Psoas muscle (tissue), 8 donors: Measurements from ENCODE around the gene CASP6. TPM values are rescaled to one million over a fixed set of nuclear protein-coding genes. Genes with fewer than 3 reads are reported as not detected.

ENCODE experiments used
- ATAC-seq, 4 donors: fragments of 200-7000 bp; cut with Tn5 transposase; one replicate each; pipeline ENCODE4 v1.9.1; 2020; ENCODE audit warnings: moderate library complexity in 3 of 4, mild to moderate bottlenecking in 2 of 4
- DNase-seq, 2 donors: peaks; one replicate each; pipeline ENCODE4 v3.0.0-alpha.2; 2020
- H3K27ac ChIP-seq: fragments of 200-600 bp; one replicate; pipeline ENCODE4 v1.8.0; 2022
- H3K27me3 ChIP-seq, 3 donors: fragments of 200-600 bp in 1 of 3; one replicate each; pipeline versions ENCODE4 v1.6.1 to v1.8.0; 2013 to 2022; ENCODE audit warnings: low read length in 2 of 3, mild to moderate bottlenecking in 2 of 3, moderate library complexity in 1 of 3; ENCODE audit not compliant: insufficient read depth in 3 of 3
- H3K36me3 ChIP-seq, 2 donors: fragments of 200-600 bp in 1 of 2; one replicate each; pipeline versions ENCODE4 v1.6.1 to v1.8.0; 2013 to 2022; ENCODE audit warnings: low read depth in 1 of 2, mild to moderate bottlenecking in 1 of 2, moderate library complexity in 1 of 2; ENCODE audit not compliant: insufficient read depth in 1 of 2
- H3K4me1 ChIP-seq: fragments of 200-600 bp; one replicate; pipeline ENCODE4 v1.8.0; 2022
- H3K4me3 ChIP-seq: fragments of 200-600 bp; one replicate; pipeline ENCODE4 v1.8.0; 2022; ENCODE audit warnings: mild to moderate bottlenecking
- H3K9me3 ChIP-seq: fragments of 200-600 bp; one replicate; pipeline ENCODE4 v1.8.0; 2022
- WGBS, 3 donors: extraction: QIAGEN DNeasy Blood & Tissue Kit; methylation state at CpG; one replicate each; pipeline versions ENCODE4 v1.1.6 to v1.1.7; 2013; 5-methylcytosine and 5-hydroxymethylcytosine counted together
- intact Hi-C, 2 donors: fragments of 100-400 bp; cut with DNase I; formaldehyde crosslinking; loops; one replicate each; pipeline versions ENCODE4 v1.11.0 to v1.14.2; 2022
- polyA plus RNA-seq, 3 donors: library from polyadenylated mRNA; stranded (reverse); fragments of 200-250 nt; gene quantifications; one replicate each; pipeline ENCODE4 v1.2.3, GENCODE V29; 2013
- total RNA-seq, 4 donors: library from RNA; stranded (reverse); fragmentation: NEBNext Ultra II Directional in 2 of 4; extraction: Animal tissue kit (Norgen Biotek cat#: 25700) in 2 of 4; gene quantifications; one replicate each; pipeline versions ENCODE4 v1.2.1 to v1.2.4, GENCODE V29; 2021 to 2023
- TF ChIP-seq, protein P1 (sequence below): fragments of 200-600 bp; IDR thresholded peaks from one replicate; pipeline ENCODE4 v1.8.0; 2022; ENCODE audit warnings: antibody characterized with exemption
- donor health status: healthy with polysubstance abuse.
- donor health status: DM: no; HTN: no; CAD: no; lungs with moderate emphysema.
- donor health status: Bipolar disorder and iron deficiency.
- donor health status: healthy.
- donor health status: DM: yes; HTN: yes; CAD: no.
- donor health status: DM: no; HTN: no; CAD: no.
- donor health status: DM: no; HTN: no; CAD: no.
- donor health status: DM: yes; HTN: yes; CAD: no.

Gene CASP6
- total and polyA plus RNA-seq, 7 donors, result 2.7 to 8.9 (median 4.2) TPM

GRCh38 chr4:109701566-109702410, 1.5 kb downstream of the CASP6 start:
- no peak for DNase-seq
- peak overlapping the region; percentile 70 for H3K27ac ChIP-seq
- no peak for ATAC-seq
- TF ChIP-seq, protein P1, sequence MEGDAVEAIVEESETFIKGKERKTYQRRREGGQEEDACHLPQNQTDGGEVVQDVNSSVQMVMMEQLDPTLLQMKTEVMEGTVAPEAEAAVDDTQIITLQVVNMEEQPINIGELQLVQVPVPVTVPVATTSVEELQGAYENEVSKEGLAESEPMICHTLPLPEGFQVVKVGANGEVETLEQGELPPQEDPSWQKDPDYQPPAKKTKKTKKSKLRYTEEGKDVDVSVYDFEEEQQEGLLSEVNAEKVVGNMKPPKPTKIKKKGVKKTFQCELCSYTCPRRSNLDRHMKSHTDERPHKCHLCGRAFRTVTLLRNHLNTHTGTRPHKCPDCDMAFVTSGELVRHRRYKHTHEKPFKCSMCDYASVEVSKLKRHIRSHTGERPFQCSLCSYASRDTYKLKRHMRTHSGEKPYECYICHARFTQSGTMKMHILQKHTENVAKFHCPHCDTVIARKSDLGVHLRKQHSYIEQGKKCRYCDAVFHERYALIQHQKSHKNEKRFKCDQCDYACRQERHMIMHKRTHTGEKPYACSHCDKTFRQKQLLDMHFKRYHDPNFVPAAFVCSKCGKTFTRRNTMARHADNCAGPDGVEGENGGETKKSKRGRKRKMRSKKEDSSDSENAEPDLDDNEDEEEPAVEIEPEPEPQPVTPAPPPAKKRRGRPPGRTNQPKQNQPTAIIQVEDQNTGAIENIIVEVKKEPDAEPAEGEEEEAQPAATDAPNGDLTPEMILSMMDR, result no peak
- H3K36me3 ChIP-seq, result peaks cover 0 to 14% of the 10 kb centered on the region in 2 donors
- no peaks in the 10 kb centered on the region for H3K27me3 ChIP-seq
- intact Hi-C loops, result loop anchor here (5.0 to 10.0 kb wide), 7 partner anchors 101 to 276 kb away; partner anchors contain the start of genes SEC24B (in 2 of the 2), CFI (in 1 of the 2) and GAR1 (in 1 of the 2)
- H3K4me1 ChIP-seq, result peaks cover 9% of the 10 kb centered on the region
- H3K4me3 ChIP-seq, result peak overlapping the region; percentile 77
- no peaks in the 10 kb centered on the region for H3K9me3 ChIP-seq
- 58 to 65% (median 60%) methylated on average over 21 of the region's 21 CpGs for WGBS, 3 donors

DNA sequence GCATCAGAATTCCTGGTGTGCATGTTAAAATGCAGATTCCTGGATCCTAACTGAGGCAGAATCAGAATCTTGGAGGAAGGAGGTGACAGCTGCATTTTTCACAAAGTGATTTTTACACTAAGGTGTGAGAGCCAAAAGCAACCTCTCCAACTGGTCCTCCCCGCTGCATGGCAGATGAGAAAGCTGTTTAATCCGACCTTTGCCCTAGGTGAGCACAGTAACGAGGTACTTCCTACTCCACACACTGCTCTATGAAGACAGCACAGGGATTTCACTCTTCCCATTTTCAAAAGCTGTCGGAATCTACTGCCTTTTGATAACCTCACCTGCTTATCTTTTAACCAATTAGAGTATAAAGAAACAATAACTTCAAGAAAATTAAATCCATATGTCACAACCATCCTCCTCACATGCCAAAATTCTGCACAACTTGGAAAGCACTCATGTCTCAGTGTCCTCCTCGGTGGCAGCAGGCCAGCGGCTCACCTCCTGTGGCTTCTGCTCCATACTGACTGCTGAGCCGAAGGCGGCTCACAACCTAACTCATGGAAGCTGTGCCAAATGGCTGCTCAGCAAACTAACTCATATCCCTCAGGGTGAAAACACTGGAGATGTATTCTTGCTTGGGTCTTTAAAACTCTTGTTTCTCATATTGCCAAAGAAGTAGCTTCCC, 3.6 kb downstream of the CASP6 start:
- no peak overlapping the region for H3K27ac ChIP-seq
- TF ChIP-seq, protein P1, result no peak
- no peak overlapping the region for H3K4me3 ChIP-seq
- WGBS, 3 donors, result 85 to 91% (median 89%) methylated on average over 8 of the region's 8 CpGs
- peaks cover 9% of the 10 kb centered on the region for H3K4me1 ChIP-seq
- ATAC-seq (no peak), DNase-seq (no peak)
- peaks cover 0 to 29% of the 10 kb centered on the region in 2 donors for H3K36me3 ChIP-seq
- intact Hi-C loops, result loop anchor here (5.0 to 10.0 kb wide), 7 partner anchors 103 to 278 kb away; partner anchors contain the start of genes SEC24B (in 2 of the 2), CFI (in 1 of the 2) and GAR1 (in 1 of the 2)
- H3K27me3 ChIP-seq, result no peaks in the 10 kb centered on the region
- no peaks in the 10 kb centered on the region for H3K9me3 ChIP-seq

DNA sequence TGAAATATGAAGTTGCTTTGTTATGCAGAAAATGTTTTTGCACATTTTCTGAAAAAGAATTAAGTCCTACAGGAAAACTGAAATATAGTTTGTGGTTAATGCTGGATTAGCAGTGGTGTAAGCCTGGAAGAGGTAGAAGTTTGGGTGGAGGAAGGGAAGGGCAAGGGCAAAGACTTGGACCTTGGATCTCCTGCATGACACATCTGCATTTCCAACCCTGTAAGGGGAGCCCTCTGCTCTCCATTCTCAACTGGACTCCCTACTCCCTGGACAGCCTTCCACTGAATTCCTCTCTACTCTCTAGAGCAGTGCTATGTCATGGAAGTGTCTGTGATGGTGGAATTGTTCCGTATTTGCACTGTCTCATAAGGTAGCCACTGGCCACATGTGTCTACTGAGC, 4.6 kb downstream of the CASP6 start:
- 95 to 100% (median 97%) methylated on average over 1 of the region's 1 CpG for WGBS, 3 donors
- intact Hi-C loops, result no loop called here
- Histone ChIP-seq H3K9me3 (no peaks in the 10 kb centered on the region), H3K4me1 (peaks cover 9% of the 10 kb centered on the region), H3K36me3 (peaks cover 0 to 39% of the 10 kb centered on the region in 2 donors), H3K27ac (no peak overlapping the region), H3K4me3 (no peak overlapping the region), H3K27me3 (no peaks in the 10 kb centered on the region)
- no peak for DNase-seq
- no peak for ATAC-seq
- TF ChIP-seq, protein P1, result no peak

GRCh38 chr4:109691411-109691920, 11.8 kb downstream of the CASP6 start:
- no peak overlapping the region for H3K27ac ChIP-seq
- intact Hi-C loops, result no loop called here
- TF ChIP-seq, protein P1, result no peak
- H3K4me1 ChIP-seq, result no peaks in the 10 kb centered on the region
- ATAC-seq, result no peak
- H3K4me3 ChIP-seq, result no peak overlapping the region
- WGBS, 3 donors, result 87 to 100% (median 91%) methylated on average over 1 of the region's 1 CpG
- no peak for DNase-seq
- peaks cover 0 to 82% of the 10 kb centered on the region in 2 donors for H3K36me3 ChIP-seq
- H3K9me3 ChIP-seq, result no peaks in the 10 kb centered on the region
- H3K27me3 ChIP-seq, result no peaks in the 10 kb centered on the region
